SK-N-SH (cell line): ENCODE data around the gene LSM2. TPM values are rescaled to one million over a fixed set of nuclear protein-coding genes. Genes with fewer than 3 reads are reported as not detected.

Experiments used
- CTCF ChIA-PET: fragments of 300-600, 350-600 bp; formaldehyde crosslinking; extraction: SDS; loops from one replicate; lab custom pipeline; 2021; lab: Yijun Ruan, JAX
- POLR2A ChIA-PET: fragments of 350-600 bp; sonication (Branson Sonifier 250); formaldehyde crosslinking; extraction: SDS; loops from one replicate; lab custom pipeline; 2020; ENCODE audit warnings: antibody characterized with exemption, inconsistent platforms; lab: Yijun Ruan, JAX
- DNase-seq: peaks from one replicate; pipeline ENCODE4 v3.0.0; 2012
- H2AFZ ChIP-seq: fragments of 200-600 bp; sonication (generic); 2 replicates; pipeline ENCODE4 v1.8.1; 2016; ENCODE audit warnings: antibody characterized with exemption, mild to moderate bottlenecking, low read depth
- H3F3A ChIP-seq: fragments of 200-600 bp; sonication (generic); replicated peaks from 2 replicates; pipeline ENCODE3; 2016; ENCODE audit warnings: antibody characterized with exemption, mild to moderate bottlenecking; ENCODE audit not compliant: insufficient read depth
- H3K27ac ChIP-seq, 2 experiments: fragments of 200-500 bp in 1 of 2; fragments of 200-600 bp in 1 of 2; sonication (Bioruptor generic) in 1 of 2; sonication (generic), shearing (Covaris generic) in 1 of 2; 2 replicates each; pipeline versions ENCODE4 v1.5.1 to v1.6.1; 2014 to 2016; ENCODE audit warnings: low read depth in 2 of 2, inconsistent platforms in 1 of 2, low read length in 1 of 2, mild to moderate bottlenecking in 1 of 2, mixed read lengths in 1 of 2
- H3K27me3 ChIP-seq: fragments of 200-600 bp; sonication (generic), shearing (Covaris generic); 2 replicates; pipeline ENCODE4 v1.6.1; 2016; ENCODE audit warnings: mixed run types; ENCODE audit not compliant: insufficient read depth
- H3K36me3 ChIP-seq, 2 experiments: fragments of 200-500 bp in 1 of 2; fragments of 200-600 bp in 1 of 2; sonication (Bioruptor generic) in 1 of 2; sonication (generic) in 1 of 2; replicated peaks in 1 of 2; 2 replicates each; pipeline versions ENCODE3 to v1.5.1; 2014 to 2016; ENCODE audit warnings: low read length in 1 of 2, mild to moderate bottlenecking in 1 of 2; ENCODE audit not compliant: insufficient read depth in 2 of 2, control insufficient read depth in 1 of 2
- H3K4me1 ChIP-seq, 2 experiments: fragments of 200-500 bp in 1 of 2; fragments of 200-600 bp in 1 of 2; sonication (Bioruptor generic) in 1 of 2; sonication (generic), shearing (Covaris generic) in 1 of 2; 2 replicates each; pipeline versions ENCODE4 v1.5.1 to v1.6.1; 2014 to 2016; ENCODE audit warnings: low read depth in 1 of 2, low read length in 1 of 2, mixed run types in 1 of 2; ENCODE audit not compliant: insufficient read depth in 2 of 2, control insufficient read depth in 1 of 2
- H3K4me2 ChIP-seq: fragments of 200-600 bp; sonication (generic), shearing (Covaris generic); 2 replicates; pipeline ENCODE4 v1.6.1; 2017; ENCODE audit warnings: mixed run types
- H3K4me3 ChIP-seq, 2 experiments: fragments of 200-500 bp in 1 of 2; fragments of 200-600 bp in 1 of 2; sonication (Bioruptor generic) in 1 of 2; sonication (generic), shearing (Covaris generic) in 1 of 2; 2 replicates each; pipeline versions ENCODE4 v1.5.1 to v1.8.1; 2014 to 2016; ENCODE audit warnings: low read depth in 2 of 2, inconsistent platforms in 1 of 2, low read length in 1 of 2, mild to moderate bottlenecking in 1 of 2, mixed read lengths in 1 of 2, moderate library complexity in 1 of 2
- H3K79me2 ChIP-seq: fragments of 200-600 bp; sonication (generic); 2 replicates; pipeline ENCODE4 v1.8.1; 2017; ENCODE audit warnings: mild to moderate bottlenecking; ENCODE audit not compliant: insufficient read depth
- H3K9ac ChIP-seq: fragments of 200-600 bp; sonication (generic); 2 replicates; pipeline ENCODE4 v1.6.1; 2017; ENCODE audit warnings: mixed run types
- H3K9me2 ChIP-seq: fragments of 200-600 bp; sonication (generic); 2 replicates; pipeline ENCODE4 v1.6.1; 2017; ENCODE audit warnings: mixed run types
- H3K9me3 ChIP-seq: fragments of 200-600 bp; sonication (generic); 2 replicates; pipeline ENCODE4 v1.6.1; 2017; ENCODE audit warnings: mixed run types, mild to moderate bottlenecking, moderate library complexity
- H4K20me1 ChIP-seq: fragments of 200-600 bp; sonication (generic); 2 replicates; pipeline ENCODE4 v1.6.1; 2017; ENCODE audit warnings: mild to moderate bottlenecking, mixed run types; ENCODE audit not compliant: insufficient read depth
- CTCF ChIP-seq: fragments of 200-600 bp; sonication (generic); IDR thresholded peaks from 2 replicates; pipeline ENCODE4 v1.6.1; 2017; ENCODE audit warnings: antibody characterized with exemption, mild to moderate bottlenecking, moderate library complexity
- ELF1 ChIP-seq: IDR thresholded peaks from 2 replicates; pipeline ENCODE4 v1.4.0; 2012
- EP300 ChIP-seq, 2 experiments: IDR thresholded peaks; 2 replicates each; pipeline versions ENCODE4 v1.4.0 to v1.6.1; 2012; ENCODE audit warnings: borderline replicate concordance in 1 of 2, low read depth in 1 of 2, low read length in 1 of 2
- FOSL2 ChIP-seq: IDR thresholded peaks from 2 replicates; pipeline ENCODE4 v1.4.0; 2012; ENCODE audit warnings: low read depth, mild to moderate bottlenecking, moderate library complexity, borderline replicate concordance
- PBX3 ChIP-seq: IDR thresholded peaks from 2 replicates; pipeline ENCODE4; 2012
- POLR2AphosphoS5 ChIP-seq: IDR thresholded peaks from 2 replicates; pipeline ENCODE4 v1.6.1; 2012; ENCODE audit warnings: low read depth, low read length
- RFX5 ChIP-seq: IDR thresholded peaks from 2 replicates; pipeline ENCODE4 v1.6.1; 2012; ENCODE audit warnings: mild to moderate bottlenecking, improper control_type of control experiment, low read length
- TAF1 ChIP-seq: IDR thresholded peaks from 2 replicates; pipeline ENCODE4 v1.6.1; 2012; ENCODE audit warnings: low read depth, mild to moderate bottlenecking, low read length, moderate library complexity, borderline replicate concordance
- YY1 ChIP-seq: IDR thresholded peaks from 2 replicates; pipeline ENCODE4 v1.4.0; 2012; ENCODE audit warnings: low read depth, mild to moderate bottlenecking
- WGBS: methylation state at CpG from one replicate; pipeline ENCODE4 v1.1.6; 2017; ENCODE audit warnings: low lambda C conversion rate; 5-methylcytosine and 5-hydroxymethylcytosine counted together
- polyA plus RNA-seq, 3 experiments: library from polyadenylated mRNA; depleted of rRNA; stranded (reverse); fragments of >200 nt; gene quantifications; 2 replicates each; pipeline ENCODE4 v1.2.3, GENCODE V29; 2012

Gene LSM2
- polyA plus RNA-seq, 1 of the 3 experiments (the other 2 are of a cell fraction) = 79.1 TPM

DNA sequence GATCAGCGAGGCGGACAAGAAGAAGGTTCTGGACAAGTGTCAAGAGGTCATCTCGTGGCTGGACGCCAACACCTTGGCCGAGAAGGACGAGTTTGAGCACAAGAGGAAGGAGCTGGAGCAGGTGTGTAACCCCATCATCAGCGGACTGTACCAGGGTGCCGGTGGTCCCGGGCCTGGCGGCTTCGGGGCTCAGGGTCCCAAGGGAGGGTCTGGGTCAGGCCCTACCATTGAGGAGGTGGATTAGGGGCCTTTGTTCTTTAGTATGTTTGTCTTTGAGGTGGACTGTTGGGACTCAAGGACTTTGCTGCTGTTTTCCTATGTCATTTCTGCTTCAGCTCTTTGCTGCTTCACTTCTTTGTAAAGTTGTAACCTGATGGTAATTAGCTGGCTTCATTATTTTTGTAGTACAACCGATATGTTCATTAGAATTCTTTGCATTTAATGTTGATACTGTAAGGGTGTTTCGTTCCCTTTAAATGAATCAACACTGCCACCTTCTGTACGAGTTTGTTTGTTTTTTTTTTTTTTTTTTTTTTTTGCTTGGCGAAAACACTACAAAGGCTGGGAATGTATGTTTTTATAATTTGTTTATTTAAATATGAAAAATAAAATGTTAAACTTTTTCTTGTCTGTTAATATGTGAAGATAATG lies 23.0 kb upstream of the LSM2 start (continued):
- TF ChIP-seq CTCF = peak; percentile 66
- no peak for TF ChIP-seq POLR2AphosphoS5

DNA sequence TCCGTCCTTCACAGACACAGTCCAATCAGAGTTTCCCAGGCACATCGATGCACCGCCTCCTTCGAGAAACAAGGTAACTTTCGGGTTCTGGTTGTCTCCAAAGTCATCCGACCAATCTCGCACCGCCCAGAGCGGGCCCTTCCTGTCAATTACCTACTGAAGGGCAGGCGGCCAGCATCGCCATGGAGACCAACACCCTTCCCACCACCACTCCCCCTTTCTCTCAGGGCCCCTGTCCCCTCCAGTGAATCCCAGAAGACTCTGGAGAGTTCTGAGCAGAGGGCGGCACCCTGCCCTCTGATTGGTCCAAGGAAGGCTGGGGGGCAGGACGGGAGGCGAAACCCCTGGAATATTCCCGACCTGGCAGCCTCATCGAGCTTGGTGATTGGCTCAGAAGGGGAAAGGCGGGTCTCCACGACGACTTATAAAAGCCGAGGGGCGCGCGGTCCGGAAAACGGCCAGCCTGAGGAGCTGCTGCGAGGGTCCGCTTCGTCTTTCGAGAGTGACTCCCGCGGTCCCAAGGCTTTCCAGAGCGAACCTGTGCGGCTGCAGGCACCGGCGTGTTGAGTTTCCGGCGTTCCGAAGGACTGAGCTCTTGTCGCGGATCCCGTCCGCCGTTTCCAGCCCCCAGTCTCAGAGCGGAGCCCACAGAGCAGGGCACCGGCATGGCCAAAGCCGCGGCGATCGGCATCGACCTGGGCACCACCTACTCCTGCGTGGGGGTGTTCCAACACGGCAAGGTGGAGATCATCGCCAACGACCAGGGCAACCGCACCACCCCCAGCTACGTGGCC lies 20.7 kb upstream of the LSM2 start, which contains the start of gene HSPA1B:
Gene HSPA1B, plus strand, starts transcription at position 453 of the 794 bp plus-strand sequence. Its CDS starts 213 bp downstream, at position 666.
- peak; percentile 76 for TF ChIP-seq PBX3
- TF ChIP-seq FOSL2 = no peak
- TF ChIP-seq RFX5 = 0 out of 2 replicates have a peak, but pooled peaks have one; percentile 36
- peak in 1 of 2 experiments; percentile 91; a peak in 2 of 4 replicates for TF ChIP-seq EP300 (IDR thresholded peaks at IDR 0.05; ENCODE audit: borderline replicate concordance in 1 of 2, low read depth in 1 of 2, low read length in 1 of 2)
- peak; percentile 99 for TF ChIP-seq POLR2AphosphoS5
- TF ChIP-seq YY1 = no peak
- 0 out of 2 replicates have a peak, but pooled peaks have one; percentile 5 for TF ChIP-seq ELF1
- peak; percentile 77; the same call in 1 of the 2 replicates for TF ChIP-seq TAF1
- peaks cover 9% of the 10 kb centered on the region for H3F3A ChIP-seq
- H3K4me1 ChIP-seq = peaks cover 7 to 10% of the 10 kb centered on the region in 2 experiments; a peak in 2 of 4 replicates
- 0% methylated on average over 2 of the region's 56 CpGs for WGBS
- peak within 1 kb of the TSS; percentile 54 to 62 for H3K4me3 ChIP-seq
- peaks cover 24% of the 10 kb centered on the region for H3K79me2 ChIP-seq
- H4K20me1 ChIP-seq = no peaks in the 10 kb centered on the region
- peak; percentile 87 for DNase-seq
- ChIA-PET POLR2A (interaction anchor here (0.6 to 2.2 kb wide), 10 partner anchors 13 to 229 kb away, joined by 3 to 10 read pairs (median 4); partner anchors contain the start of genes ABHD16A, DDAH2, HSPA1A and HSPA1L), CTCF (interaction anchor here (0.8 to 1.5 kb wide), 3 partner anchors 11 to 98 kb away, joined by 3 to 4 read pairs (median 3); partner anchors contain the start of gene DDAH2)
- peak within 1 kb of the TSS; percentile 93 for H2AFZ ChIP-seq
- H3K9me2 ChIP-seq = no peaks in the 10 kb centered on the region
- H3K9me3 ChIP-seq = no peaks in the 10 kb centered on the region
- no peaks in the 10 kb centered on the region for H3K36me3 ChIP-seq
- H3K27me3 ChIP-seq = no peaks in the 10 kb centered on the region
- peak within 1 kb of the TSS; percentile 86 to 90 for H3K27ac ChIP-seq
- H3K9ac ChIP-seq = peak within 1 kb of the TSS; percentile 73
- peak within 1 kb of the TSS; percentile 74 for H3K4me2 ChIP-seq
